NOMO-1 (cell line): ENCODE measurements around the gene ZMYND19.
"Not testable (repeated sequence)": the region's sequence is repeated elsewhere in the genome, so short reads cannot be mapped to it uniquely, and the experiment has no call there.

ENCODE experiments used
- DNase-seq, 2 experiments: peaks; one replicate each; lab custom pipeline; 2025; ENCODE audit not compliant: unreplicated experiment in 2 of 2; lab: John Stamatoyannopoulos, UW

ZMYND19 gene

DNA sequence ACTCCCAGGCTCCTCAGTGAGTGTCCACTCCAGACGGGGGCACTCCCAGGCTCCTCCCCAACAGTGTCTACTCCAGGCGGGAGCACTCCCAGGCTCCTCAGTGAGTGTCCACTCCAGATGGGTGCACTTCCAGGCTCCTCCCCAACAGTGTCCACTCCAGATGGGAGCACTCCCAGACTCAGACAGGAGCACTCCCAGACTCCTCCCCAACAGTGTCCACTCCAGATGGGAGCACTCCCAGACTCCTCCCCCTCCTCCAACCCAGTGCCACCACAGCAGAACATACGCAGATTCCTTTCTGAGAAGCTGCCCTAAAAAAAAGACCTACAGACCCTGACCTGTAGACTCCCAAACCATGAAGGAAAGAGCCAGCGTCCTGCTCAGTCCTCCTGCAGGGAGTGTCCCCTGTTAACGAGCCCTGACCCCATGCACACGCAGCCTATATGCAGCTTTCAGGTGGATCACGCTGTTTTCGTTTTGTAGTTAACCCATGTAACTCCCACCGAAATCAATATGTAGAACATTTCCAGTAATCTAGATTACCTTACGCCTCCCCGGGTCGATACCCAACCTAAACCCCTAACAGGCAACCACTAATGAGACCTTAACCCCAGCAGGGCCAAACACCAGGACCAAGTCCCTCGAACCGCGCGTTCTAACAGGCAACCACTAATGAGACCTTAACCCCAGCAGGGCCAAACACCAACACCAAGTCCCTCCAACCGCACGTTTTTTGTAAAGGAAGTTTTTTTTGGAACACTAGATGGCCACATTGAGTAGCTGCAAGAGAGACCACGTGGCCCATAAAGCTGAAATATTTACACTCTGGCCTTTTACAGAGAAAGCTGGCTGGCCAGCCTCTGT lies 55.8 kb downstream of the ZMYND19 start:
- peak; percentile 89 to 90 for DNase-seq

GRCh38 chr9:137532891-137533468 lies 57.3 kb downstream of the ZMYND19 start:
- DNase-seq = not testable (repeated sequence)
